HCT116 (cell line): Measurements from ENCODE around the gene GASK1A. TPM values are rescaled to one million over a fixed set of nuclear protein-coding genes. Genes with fewer than 3 reads are reported as not detected.

Experiments used
- ATAC-seq: fragments of 200-7000 bp; cut with Tn5 transposase; 2 replicates; pipeline ENCODE4 v1.9.1; 2020; ENCODE audit warnings: mild to moderate bottlenecking, moderate library complexity
- BruUV-seq: library from RNA; stranded (reverse); fragments of 400-500 nt; replicated peaks from 2 replicates; lab custom pipeline; 2021; lab: Mats Ljungman, UMichigan
- CTCF ChIA-PET: fragments of 300-600 bp; sonication (Branson Sonifier 250); formaldehyde crosslinking; loops from one replicate; lab custom pipeline; 2021; ENCODE audit warnings: antibody characterized with exemption; lab: Charles Lee
- POLR2A ChIA-PET: fragments of 300-600, 350-600 bp; sonication (Branson Sonifier 250); formaldehyde crosslinking; loops from one replicate; lab custom pipeline; 2021; ENCODE audit warnings: antibody characterized with exemption; lab: Charles Lee
- RAD21 ChIA-PET, 2 experiments: fragments of 300-600 bp; sonication (Branson Sonifier 250); formaldehyde crosslinking; loops; one replicate each; lab custom pipeline; 2023; ENCODE audit warnings: low total read pairs in 2 of 2; ENCODE audit not compliant: uncharacterized antibody in 2 of 2, unreplicated experiment in 2 of 2, low non-redundant PET in 1 of 2; lab: Charles Lee
- DNase-seq: peaks from one replicate; pipeline ENCODE4 v3.0.0-alpha.2; 2010; ENCODE audit warnings: low read depth, low spot score
- H2AFZ ChIP-seq: fragments of 200-600 bp; shearing (Covaris generic), sonication (generic); 2 replicates; pipeline ENCODE4 v1.6.1; 2017; ENCODE audit warnings: low read depth, mixed run types, mixed read lengths, antibody characterized with exemption, low read length; ENCODE audit not compliant: poor library complexity, severe bottlenecking
- H3K27ac ChIP-seq: 2 replicates; pipeline ENCODE4 v1.5.1; 2012; ENCODE audit warnings: low read depth, low read length
- H3K27me3 ChIP-seq: fragments of 200-600 bp; sonication (generic); 2 replicates; pipeline ENCODE4 v1.6.1; 2016; ENCODE audit warnings: mixed run types, low read length, mixed read lengths; ENCODE audit not compliant: insufficient read depth
- H3K36me3 ChIP-seq, 2 experiments: fragments of 200-500 bp in 1 of 2; fragments of 200-600 bp in 1 of 2; sonication (Bioruptor generic) in 1 of 2; sonication (generic) in 1 of 2; 2 replicates each; pipeline versions ENCODE4 v1.5.1 to v1.6.1; 2014 to 2016; ENCODE audit warnings: low read length in 2 of 2, inconsistent platforms in 1 of 2, mixed read lengths in 1 of 2, mixed run types in 1 of 2; ENCODE audit not compliant: insufficient read depth in 2 of 2, control insufficient read depth in 1 of 2
- H3K4me1 ChIP-seq, 2 experiments: fragments of 200-600 bp in 1 of 2; sonication (generic) in 1 of 2; 2 replicates each; pipeline versions ENCODE4 v1.5.1 to v1.6.1; 2012 to 2017; ENCODE audit warnings: low read length in 2 of 2, inconsistent platforms in 1 of 2, mild to moderate bottlenecking in 1 of 2, mixed read lengths in 1 of 2, mixed run types in 1 of 2, moderate library complexity in 1 of 2; ENCODE audit not compliant: insufficient read depth in 2 of 2, control insufficient read depth in 1 of 2
- H3K4me2 ChIP-seq: fragments of 200-600 bp; sonication (generic); 2 replicates; pipeline ENCODE4 v1.6.1; 2017; ENCODE audit warnings: mixed run types, low read length, mixed read lengths
- H3K4me3 ChIP-seq, 2 experiments: fragments of 200-600 bp in 1 of 2; sonication (generic) in 1 of 2; replicated peaks in 1 of 2; 2 replicates each; pipeline ENCODE4 v1.5.1; 2011 to 2016; ENCODE audit warnings: low read length in 2 of 2, control low read depth in 1 of 2, low read depth in 1 of 2, mild to moderate bottlenecking in 1 of 2, mixed read lengths in 1 of 2, mixed run types in 1 of 2
- H3K79me2 ChIP-seq: fragments of 200-600 bp; sonication (generic); 2 replicates; pipeline ENCODE4 v1.6.1; 2017; ENCODE audit warnings: mild to moderate bottlenecking, mixed run types, low read length, moderate library complexity, mixed read lengths; ENCODE audit not compliant: insufficient read depth
- H3K9ac ChIP-seq: fragments of 200-600 bp; sonication (generic); 2 replicates; pipeline ENCODE4 v1.6.1; 2016; ENCODE audit warnings: low read length, mixed read lengths
- H3K9me2 ChIP-seq: fragments of 200-600 bp; sonication (generic), shearing (Covaris generic); 2 replicates; pipeline ENCODE4 v1.6.1; 2017; ENCODE audit warnings: mixed run types, mild to moderate bottlenecking, moderate library complexity; ENCODE audit not compliant: insufficient read depth
- H3K9me3 ChIP-seq, 2 experiments: fragments of 200-500 bp in 1 of 2; fragments of 200-600 bp in 1 of 2; sonication (Bioruptor generic) in 1 of 2; sonication (generic) in 1 of 2; 2 replicates each; pipeline ENCODE4 v1.6.1; 2014 to 2017; ENCODE audit warnings: low read length in 2 of 2, mixed read lengths in 2 of 2, inconsistent platforms in 1 of 2, low read depth in 1 of 2, mild to moderate bottlenecking in 1 of 2, mixed run types in 1 of 2, moderate library complexity in 1 of 2; ENCODE audit not compliant: control insufficient read depth in 1 of 2, insufficient read depth in 1 of 2
- H4K20me1 ChIP-seq: fragments of 200-600 bp; sonication (generic), shearing (Covaris generic); 2 replicates; pipeline ENCODE4 v1.6.1; 2017; ENCODE audit warnings: mixed run types, mild to moderate bottlenecking, moderate library complexity; ENCODE audit not compliant: insufficient read depth
- CBX3 ChIP-seq: IDR thresholded peaks from 2 replicates; pipeline ENCODE4 v1.6.1; 2012; ENCODE audit warnings: low read depth
- CEBPB ChIP-seq: IDR thresholded peaks from 2 replicates; pipeline ENCODE4 v1.6.1; 2012; ENCODE audit warnings: low read depth
- ELF1 ChIP-seq: IDR thresholded peaks from 2 replicates; pipeline ENCODE4 v1.6.1; 2012; ENCODE audit warnings: low read depth, borderline replicate concordance
- EZH2 ChIP-seq: fragments of 200-600 bp; sonication (generic); IDR thresholded peaks from 2 replicates; pipeline ENCODE4 v1.6.1; 2017; ENCODE audit warnings: antibody characterized with exemption, mixed run types
- JUND ChIP-seq: IDR thresholded peaks from 2 replicates; pipeline ENCODE4 v1.6.1; 2012
- MAX ChIP-seq: IDR thresholded peaks from 2 replicates; pipeline ENCODE4 v1.6.1; 2012
- POLR2AphosphoS5 ChIP-seq: IDR thresholded peaks from 2 replicates; pipeline ENCODE4 v1.6.1; 2011; ENCODE audit warnings: mild to moderate bottlenecking, low read depth, low read length, moderate library complexity
- TCF7L2 ChIP-seq: IDR thresholded peaks from 2 replicates; pipeline ENCODE4 v1.7.0; 2011; ENCODE audit warnings: borderline replicate concordance, inconsistent platforms; ENCODE audit not compliant: insufficient read depth, insufficient read length; ENCODE audit errors: extremely low read depth
- intact Hi-C: fragments of 100-400 bp; cut with micrococcal nuclease; formaldehyde crosslinking; loops from 2 replicates; pipeline ENCODE4 v1.10.0; 2022
- total RNA-seq: library from RNA; stranded (reverse); gene quantifications from one replicate; pipeline ENCODE4 v1.2.1, GENCODE V29; 2021; ENCODE audit not compliant: unreplicated experiment

GASK1A gene
- total RNA-seq, 1 experiment from 2014 or later = 1.0 TPM

DNA sequence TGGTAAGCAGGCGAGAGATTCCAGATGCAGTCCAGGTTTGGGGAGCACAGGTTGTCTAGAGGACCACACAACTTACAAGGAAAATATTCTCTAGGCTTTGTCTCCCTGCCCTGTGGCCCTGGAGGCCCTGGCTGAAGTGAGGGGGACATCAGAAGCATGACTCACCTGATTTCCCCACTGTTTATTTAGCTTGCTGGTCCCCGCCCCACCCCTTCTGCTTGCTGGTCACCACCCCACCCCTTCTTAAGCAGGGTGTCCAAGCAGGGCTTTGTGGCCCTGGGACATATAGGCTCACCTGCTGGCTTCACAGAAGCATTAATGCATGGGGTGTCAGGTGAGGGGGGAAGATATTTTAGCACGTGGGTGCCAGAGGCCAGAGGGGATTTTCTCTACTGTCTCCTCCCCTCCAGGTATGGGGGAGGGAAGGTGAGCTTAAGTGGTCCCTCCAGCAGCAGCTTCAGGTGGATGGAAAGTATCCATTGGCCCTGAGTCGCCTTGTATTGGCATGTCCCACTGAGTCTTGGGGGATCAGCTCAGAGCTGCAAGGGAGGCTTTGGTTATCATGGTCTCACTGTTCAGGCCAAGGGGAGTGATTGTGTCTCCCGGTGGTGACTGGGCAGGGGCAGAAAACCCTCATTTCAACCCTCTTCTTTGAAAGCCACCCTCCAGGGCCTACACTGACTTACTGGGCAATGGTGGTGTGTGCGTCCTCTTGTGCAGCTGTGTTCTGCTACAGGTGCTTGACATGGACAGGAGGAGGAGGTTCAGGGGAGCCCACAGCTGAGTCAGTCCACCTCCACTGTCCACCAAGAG is 49.8 kb downstream of the GASK1A start:
- Histone ChIP-seq H3K4me2 (peak overlapping the region; percentile 21; the same call in 1 of the 2 replicates), H3K9ac (no peak overlapping the region), H2AFZ (no peak overlapping the region), H4K20me1 (no peaks in the 10 kb centered on the region), H3K27ac (no peak overlapping the region), H3K36me3 (no peaks in the 10 kb centered on the region), H3K27me3 (no peaks in the 10 kb centered on the region)
- ChIA-PET POLR2A (no interaction called here), CTCF (interaction anchor here (1.1 kb wide), 1 partner anchor 43 kb away, joined by 4 read pairs; no protein-coding TSS in a partner anchor), RAD21 (no interaction called here)
- BruUV-seq = no TSS peak
- intact Hi-C loops = no loop called here
- TF ChIP-seq JUND (no peak), CBX3 (no peak), CEBPB (no peak)
- TF ChIP-seq, all 23 proteins: peak for 0
- no peak overlapping the region for H3K4me3 ChIP-seq
- H3K9me2 ChIP-seq = no peaks in the 10 kb centered on the region
- H3K9me3 ChIP-seq = no peaks in the 10 kb centered on the region
- H3K79me2 ChIP-seq = no peaks in the 10 kb centered on the region
- DNase-seq (no peak), ATAC-seq (no peak)
- peaks cover 0 to 13% of the 10 kb centered on the region in 2 experiments; a peak in 1 of 4 replicates for H3K4me1 ChIP-seq

DNA sequence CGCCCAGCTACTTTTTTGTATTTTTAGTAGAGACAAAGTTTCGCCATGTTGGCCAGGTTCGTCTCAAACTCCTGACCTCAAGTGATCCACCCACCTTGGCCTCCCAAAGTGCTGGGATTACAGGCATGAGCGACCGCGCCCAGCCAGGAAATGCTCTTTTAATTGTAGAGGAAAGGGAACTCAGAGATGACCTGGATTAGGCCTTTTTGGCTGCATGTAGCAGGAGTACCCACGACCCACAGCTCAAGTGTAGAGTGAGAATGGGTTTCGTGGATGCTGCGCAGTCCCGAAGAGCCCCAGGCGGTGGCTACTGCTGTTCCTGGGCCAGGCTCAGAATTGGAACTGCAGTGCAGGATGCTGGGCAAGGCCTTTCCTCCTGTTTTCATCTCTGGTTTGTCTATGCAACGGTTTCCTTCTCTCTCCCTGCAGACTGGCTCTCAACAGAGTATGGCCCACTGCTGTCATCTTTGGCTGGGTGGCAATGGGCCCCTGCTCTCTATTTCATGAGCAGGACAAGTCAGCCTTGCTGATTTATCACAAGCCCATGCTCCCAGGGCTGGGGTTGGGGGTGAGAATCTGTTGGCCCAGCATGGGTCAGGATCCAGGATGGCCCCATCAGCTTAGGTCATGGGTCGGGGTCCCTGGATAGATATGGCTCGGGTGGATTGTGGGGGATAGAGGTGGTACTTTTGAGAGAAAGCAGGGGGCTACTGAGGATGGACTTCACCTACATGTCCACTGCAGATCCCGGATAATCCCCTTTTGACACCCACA is 51.2 kb downstream of the GASK1A start:
- Histone ChIP-seq H2AFZ (no peak overlapping the region), H3K9me2 (no peaks in the 10 kb centered on the region), H3K79me2 (no peaks in the 10 kb centered on the region), H3K9ac (no peak overlapping the region), H3K27me3 (no peaks in the 10 kb centered on the region), H3K4me1 (peaks cover 0 to 11% of the 10 kb centered on the region in 2 experiments; a peak in 1 of 4 replicates), H3K9me3 (no peaks in the 10 kb centered on the region), H3K27ac (no peak overlapping the region), H4K20me1 (no peaks in the 10 kb centered on the region), H3K4me3 (no peak overlapping the region), H3K4me2 (no peak overlapping the region), H3K36me3 (no peaks in the 10 kb centered on the region)
- RAD21 ChIA-PET = no interaction called here
- intact Hi-C loops = no loop called here
- no peak for ATAC-seq
- TF ChIP-seq JUND = no peak
- TF ChIP-seq MAX = no peak
- no peak for TF ChIP-seq EZH2
- TF ChIP-seq ELF1 = no peak
- TF ChIP-seq TCF7L2 = no peak
- no peak for TF ChIP-seq CEBPB
- TF ChIP-seq POLR2AphosphoS5 = no peak
- CTCF ChIA-PET = no interaction called here
- POLR2A ChIA-PET = no interaction called here
- no TSS peak for BruUV-seq
- DNase-seq = no peak
